Limb (tissue), 2 donors: ENCODE measurements around the gene TBATA.

Experiments used
- DNase-seq, 2 donors: peaks; one replicate each; pipeline ENCODE4 v3.0.0-alpha.2; 2016; ENCODE audit errors: extremely low spot score in 2 of 2

The TBATA gene, protein sequence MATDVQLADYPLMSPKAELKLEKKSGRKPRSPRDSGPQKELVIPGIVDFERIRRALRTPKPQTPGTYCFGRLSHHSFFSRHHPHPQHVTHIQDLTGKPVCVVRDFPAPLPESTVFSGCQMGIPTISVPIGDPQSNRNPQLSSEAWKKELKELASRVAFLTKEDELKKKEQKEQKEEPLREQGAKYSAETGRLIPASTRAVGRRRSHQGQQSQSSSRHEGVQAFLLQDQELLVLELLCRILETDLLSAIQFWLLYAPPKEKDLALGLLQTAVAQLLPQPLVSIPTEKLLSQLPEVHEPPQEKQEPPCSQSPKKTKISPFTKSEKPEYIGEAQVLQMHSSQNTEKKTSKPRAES

DNA sequence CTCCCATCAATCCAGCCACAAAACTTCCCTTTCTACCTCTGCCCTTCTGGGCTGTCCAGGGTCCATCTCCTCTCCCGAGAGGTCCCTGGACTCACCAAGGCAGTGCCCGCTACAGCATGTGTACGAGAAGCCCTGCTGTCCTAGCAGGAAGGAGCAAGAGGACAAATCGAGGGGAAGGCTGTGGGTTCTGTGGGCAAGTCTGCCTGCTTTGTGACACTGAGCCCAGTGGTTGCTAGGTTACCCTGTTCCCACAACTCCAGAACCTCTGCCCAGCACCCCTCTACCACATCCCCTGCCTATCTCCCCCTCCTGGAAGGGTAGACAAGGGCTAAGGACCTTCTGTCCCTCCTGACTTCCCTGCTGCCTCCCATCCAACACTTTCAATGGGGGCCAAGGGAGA lies at the start of gene TBATA:
TBATA (minus strand) TSS at position 188 of the 400 bp plus-strand sequence. CDS start 1,998 bp downstream, outside the sequence.
- no peak for DNase-seq

DNA sequence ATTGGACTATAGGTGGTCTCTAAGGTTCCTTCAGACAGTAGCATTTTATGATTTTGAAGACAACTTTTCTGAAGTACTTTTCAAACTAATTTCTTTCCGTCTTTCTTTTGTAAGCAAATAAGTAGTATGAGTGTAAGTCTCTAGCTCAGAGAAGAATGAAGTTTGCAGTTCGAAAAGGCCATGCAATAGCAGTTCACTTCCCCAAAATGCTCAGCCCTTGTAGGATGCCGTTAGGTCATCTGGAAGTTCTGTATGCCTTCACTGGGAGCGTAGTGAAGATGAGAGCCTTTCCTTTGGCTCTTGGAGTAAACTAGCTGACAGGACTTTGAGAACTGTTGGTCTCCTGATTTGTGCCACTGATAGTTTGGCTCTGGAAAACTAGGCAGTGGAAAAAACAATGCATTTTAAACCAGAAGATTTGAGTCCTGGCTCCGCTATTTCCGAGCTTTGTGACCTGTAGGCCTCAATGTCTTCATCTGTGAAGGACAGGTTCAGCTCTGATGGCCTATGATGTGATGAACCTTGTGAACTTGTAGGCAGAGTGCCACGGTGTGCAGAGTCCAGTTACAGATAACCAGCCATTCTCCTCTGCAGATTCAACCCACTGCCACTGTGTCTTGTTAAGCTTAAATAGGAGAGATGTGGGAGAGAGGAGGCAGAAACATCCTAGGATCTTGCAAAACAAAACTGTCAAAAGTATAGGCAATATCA lies 49.4 kb upstream of the TBATA start:
- no peak for DNase-seq

DNA sequence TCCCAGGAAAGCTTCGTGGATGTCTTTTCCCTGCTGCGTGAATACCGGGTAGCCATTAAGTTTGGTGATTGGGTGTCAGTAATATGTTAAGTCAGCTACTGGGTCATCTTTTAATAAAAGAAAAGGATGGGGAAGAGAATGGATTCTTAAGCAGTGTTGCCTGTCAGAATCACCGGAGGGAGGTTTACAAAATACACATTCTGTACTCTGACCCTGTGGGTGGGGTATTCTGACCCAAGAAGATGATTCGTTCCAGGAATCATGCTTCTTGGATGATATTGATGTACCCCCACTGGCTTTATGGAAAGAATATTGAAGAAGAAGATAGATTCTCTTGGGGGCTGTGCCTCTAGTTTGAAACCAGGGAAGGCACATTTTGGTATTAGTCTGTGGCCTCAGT lies 48.8 kb upstream of the TBATA start:
- DNase-seq: no peak

DNA sequence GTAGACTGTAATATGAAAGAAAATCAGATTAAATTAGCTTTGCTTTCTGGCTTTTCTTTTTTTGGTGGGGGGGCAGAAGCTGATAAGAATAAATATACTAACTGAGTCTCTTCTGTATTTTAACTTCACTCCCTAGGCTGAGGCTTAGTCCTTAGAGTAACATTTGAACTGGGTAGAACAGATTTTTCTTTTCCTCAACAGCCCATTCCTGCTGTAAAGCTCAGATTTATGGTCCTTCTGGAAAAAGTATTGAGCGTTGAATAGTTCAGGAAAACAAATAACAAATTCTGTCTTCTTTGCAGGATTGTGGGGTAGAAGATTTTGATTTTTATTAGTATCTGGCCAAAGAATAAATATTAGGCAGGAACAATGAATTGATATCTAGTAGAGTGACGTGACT lies 48.4 kb upstream of the TBATA start:
- DNase-seq: no peak

DNA sequence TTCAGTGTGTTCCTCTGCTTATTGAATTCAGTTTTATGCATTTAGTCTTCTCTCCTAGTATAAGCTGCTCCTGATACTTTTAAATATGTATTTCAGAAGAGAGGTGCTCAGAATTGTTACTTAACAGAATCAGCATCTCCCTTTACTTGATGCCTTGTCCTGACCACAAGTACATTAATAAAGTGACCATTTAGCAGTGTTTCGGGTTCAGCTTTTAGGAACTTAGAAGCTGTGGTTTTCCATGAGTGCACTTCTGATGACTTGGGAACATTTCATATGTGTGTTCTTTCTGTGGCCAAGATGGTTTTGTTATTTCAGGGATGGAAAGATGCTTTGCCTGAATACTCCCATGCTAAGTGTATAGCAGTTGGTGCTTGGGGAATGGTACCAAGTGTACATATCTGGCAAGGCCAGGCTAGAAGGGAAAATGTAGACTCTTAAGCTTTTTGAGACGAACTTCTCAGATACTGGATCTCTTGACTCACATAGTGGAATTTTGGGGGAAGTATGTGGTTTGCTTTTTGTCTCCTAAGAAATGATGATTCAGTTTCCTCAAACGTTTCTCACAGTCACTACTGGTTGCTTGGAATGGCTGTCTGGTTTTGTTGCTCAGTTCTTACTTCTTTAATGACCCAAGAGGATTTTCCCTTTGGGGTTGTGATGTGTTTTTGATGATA lies 47.8 kb upstream of the TBATA start:
- peak in 1 of 2 donors; percentile 7 for DNase-seq

DNA sequence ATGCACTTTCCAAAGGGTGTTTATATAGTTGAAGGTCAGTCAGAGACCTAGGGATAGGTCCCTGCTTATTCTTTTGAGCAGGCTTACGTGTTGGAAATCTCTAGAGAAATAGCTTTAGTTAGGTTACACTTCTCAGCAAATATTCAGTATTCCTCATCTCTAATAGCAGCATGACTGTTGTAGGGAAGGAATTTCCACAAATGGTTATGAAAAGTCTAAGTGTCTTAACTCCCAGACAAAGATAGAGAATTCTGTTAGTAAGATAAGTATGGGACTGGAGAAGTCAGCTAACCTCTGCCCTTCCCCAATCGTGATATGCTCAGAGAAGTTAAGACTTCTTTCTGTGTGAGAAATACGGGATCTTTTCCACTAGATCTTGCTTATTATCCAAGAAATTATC lies 47.0 kb upstream of the TBATA start:
- DNase-seq: no peak

DNA sequence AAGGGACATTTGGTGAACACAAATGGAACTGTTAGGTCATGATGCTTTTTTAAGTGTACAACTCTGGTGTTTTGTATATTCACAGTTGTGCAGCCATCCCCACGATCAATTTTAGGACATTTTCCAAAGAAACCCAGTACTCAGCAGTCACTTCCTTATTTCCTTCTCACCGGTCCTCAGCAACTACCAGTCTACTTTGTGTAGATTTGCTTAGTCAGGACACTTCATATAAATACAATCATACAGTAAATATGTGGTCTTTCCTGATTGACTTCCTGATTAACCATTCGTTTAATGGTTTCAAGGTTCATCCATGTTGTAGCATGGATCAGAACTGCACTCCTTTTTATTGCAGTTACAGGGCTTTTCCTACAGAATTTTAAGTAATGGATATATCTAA lies 45.0 kb upstream of the TBATA start:
- no peak for DNase-seq

DNA sequence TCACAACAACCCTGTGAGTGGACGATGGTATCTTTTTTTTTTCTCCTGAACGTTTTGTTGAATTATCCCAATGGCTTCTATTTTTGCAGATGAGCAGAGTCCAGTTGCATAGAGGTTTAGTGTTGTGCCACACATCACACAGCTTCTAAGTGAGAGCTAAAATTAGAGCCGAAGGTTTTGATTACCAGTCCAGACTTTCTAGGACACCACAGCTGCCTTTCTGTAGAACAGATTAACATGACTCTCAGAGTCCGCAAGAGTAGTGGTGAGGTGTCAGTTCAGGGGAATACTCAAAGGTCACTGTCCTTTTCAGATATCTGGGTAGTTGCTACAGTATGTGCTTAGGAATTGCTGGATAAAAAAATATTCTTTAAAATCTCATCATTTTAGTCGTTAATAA lies 44.4 kb upstream of the TBATA start:
- DNase-seq: no peak

DNA sequence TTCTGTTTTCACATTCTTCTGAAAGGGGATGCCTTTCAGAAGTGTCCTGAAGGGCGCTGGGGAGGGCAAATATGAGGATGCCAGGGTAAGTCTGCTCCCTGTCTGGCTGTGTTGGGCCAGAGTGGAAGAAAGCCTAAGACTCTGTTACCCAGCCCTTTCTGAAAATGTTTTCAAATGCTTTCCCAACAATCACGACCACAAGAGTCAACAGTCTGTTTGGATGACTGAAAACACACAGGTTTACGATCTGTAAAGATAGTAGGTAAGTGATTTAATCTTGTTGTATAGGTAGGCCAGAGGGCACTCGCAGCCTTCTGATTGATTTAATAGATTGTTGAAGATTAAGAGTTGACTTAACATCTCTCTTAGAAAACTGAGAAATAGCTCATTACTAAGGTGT lies 43.7 kb upstream of the TBATA start:
- DNase-seq: no peak

DNA sequence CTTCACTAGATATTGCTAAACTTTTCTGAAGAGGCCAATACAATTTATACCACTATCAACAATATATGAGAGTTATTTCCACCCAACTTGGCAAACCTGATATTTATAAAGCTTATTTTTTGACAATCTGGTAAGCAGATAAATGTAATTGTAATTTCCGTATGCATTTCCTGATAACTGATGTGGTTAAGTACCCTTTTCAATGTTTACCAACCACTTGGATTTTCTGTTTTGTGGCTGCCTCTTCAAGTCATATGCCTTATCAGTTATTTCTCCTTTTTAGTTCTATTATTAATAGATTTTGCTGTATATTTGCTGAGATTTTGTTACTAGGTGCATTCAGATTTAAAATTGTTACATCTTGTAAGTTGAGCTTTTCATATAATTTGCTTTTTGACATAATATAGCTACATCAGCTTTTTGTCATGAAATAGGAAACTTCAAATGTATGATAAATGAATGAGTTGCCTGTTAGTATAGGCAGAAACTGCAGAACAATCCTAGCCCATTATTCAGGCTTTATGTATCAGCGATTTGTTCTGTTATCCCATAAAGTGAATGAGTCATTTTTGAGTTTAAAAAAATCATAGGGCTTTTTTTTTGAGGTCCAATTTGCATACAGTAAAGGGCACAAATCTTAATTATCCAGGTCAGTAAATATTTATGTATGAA lies 42.0 kb upstream of the TBATA start:
- no peak for DNase-seq

DNA sequence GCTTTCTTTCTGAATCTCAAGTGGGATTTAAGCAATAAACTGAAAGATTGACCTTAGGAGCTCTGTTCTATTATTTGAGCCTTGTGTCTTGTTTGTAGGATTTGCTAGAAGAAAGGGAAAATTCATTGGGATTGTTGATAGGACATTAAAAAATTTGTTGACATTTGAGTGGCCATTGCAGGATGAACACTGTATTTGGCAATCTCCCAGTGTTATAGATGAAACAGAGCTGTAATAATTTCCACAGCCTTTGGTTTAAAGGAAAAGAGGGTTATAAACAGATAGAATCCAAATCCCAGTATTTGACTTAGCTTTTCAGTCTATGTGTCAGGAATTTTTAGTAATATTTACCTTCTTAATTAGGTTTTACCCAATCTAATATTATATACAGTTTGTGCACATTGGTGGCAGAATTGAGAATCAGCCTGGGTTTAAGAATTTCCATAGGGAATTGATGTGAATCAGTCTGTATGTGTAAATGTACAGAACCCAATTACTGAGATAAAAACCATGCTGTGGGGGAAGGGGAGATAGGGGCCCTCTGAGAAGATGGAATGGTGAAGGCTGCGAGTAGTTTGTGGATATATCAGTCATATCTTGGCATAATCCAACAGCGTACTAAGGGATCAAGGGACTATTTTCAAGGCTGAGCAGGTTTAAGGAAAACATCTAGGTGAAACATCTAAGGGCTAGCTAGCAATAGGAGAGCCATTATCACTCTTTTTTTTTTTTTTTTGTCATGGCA lies 37.1 kb upstream of the TBATA start:
- DNase-seq: no peak

DNA sequence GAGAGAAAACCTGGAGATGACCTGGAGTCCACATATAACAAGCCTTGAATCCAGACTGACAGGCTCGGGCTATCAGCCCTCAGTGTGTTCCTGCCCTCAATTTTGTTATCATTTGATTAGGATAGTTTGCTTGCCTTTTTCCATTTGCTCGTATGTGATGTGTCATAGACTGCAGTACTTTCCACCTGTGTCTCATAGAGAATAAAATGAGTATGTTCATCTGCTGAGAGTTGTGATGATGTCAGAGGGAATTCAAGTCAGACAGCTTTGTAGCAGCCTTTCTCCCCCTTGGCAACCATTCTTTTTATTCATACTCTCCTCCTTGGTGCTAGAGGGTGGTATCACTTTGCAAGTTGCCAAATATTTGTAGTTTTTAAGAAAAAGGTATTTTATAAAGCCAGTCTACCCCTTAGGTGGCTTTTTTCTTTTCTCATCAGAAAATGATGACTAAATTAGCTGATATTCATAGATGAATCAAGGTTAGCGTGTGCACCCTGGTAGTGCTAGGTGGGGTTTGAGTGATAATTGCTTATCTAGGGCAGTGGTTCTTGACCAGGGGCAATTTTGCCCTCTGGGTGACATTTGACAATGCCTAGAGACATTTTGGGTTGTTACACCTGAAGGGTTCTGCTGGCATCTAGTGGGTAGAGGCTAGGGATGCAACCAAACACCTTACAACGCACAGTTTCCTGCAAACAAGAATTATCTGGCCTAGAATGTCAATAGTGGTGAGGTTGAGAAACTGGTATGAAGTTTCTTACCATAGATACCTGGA lies 36.0 kb upstream of the TBATA start:
- no peak for DNase-seq

DNA sequence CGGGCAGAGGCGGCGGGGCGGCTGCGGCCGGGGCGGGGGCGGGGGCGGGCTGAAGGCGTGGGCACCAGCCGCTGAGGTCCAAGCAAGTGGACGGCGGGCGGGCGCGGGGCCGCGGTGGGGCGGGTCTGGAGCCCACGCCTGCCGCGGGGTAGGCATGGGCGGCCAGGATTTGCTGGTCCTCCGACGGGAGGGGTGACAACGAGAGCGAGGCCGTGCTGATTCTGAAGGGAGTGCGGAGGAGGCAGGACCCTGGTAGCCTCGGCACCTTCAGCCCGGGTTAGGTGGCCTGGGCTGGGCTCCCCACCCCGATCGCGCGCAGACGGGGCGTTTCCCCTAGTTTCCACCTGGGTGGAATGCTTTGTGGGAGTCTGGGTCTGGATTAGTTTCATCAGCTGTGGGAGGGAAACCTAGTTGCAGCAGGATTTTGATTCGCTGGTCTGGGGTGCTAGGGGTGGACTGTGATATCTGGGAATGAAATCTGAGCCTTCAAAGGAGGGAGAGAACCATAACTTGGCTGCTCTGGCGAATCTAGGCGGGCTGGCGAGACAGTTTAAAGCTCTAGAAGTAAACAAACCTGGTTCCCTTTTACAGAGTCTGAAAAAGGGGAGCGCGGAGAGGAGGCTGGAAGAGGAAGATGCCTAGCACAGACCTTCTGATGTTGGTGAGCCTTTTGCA lies 31.2 kb upstream of the TBATA start:
- DNase-seq: peak; percentile 83 to 85

DNA sequence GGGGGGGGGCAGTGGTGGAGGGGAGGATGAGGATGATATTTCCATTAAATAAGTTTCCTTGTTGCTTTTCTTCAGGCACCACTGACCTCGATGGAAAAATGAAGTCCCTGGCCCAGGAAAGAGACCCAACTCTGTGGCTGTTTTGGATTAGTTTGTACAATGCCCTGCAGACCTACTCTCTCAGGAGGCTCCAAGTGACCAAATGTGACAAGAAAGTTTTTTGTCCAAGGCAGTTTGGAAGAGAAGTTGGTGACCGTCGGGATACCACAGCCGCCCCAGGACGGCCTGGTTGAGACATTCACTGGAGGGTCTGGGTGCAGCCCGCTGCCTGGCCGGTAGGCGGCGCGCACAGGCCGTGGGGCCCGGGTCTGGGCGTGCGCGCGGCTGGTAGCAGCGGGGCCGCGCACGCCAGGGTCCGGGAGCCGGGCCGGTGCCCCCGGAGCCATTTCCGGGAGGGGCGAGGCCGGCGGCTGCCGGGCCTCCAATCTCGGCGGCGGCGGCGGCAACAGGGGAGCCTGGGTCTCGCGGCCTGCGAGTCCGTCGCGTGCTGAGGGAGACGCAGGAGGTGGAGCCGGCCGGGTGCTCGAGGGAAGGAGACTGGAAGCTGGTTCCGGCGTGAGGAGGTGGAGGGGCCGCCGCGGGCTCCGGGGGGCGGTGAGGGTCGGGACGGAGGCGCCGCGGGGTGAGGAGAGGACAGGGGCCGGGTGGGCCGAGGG lies 30.5 kb upstream of the TBATA start, which contains the start of gene SGPL1:
SGPL1 (plus strand) TSS at position 445 of the 716 bp plus-strand sequence. CDS start 906 bp downstream, outside the sequence.
- DNase-seq: peak; percentile 90 to 93

DNA sequence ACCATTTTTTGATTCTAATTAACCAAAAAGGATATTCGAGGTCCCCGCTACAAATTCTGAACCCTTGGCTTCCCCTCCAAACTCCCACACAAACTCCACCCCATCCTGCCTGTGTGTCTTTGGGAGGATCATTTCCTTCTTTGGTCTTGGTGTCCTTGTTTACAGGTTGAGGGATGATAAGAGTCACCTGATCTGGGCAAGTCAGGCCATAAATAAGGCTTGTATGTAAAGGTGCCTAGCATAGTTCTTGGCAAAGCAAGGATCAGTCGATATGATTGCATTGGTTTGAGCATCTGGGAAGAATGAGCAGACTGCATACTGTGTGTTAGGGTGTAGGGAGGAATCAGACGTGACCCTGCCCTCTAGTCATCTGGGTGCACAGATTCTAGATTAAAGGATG lies 28.9 kb upstream of the TBATA start:
- no peak for DNase-seq

DNA sequence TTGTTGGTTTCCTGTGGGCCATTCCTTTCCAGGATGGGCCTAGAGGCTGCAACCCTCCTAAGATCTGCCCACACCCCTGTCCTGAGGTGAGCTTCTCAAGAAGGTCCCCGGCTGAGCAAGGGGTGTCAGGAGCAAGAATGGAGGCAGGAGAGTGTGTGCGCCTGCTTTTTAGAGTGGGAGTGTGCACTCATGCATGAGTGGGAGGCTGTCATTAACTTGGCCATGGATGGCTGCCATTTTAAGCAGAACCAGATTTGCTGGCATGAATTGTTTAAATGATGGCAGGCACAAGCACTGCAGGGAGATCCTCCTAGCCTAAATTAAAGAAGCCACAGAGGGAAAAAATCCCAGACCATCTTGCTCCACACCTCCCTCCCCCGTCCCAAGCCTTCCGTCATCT lies 27.6 kb upstream of the TBATA start:
- DNase-seq: no peak

DNA sequence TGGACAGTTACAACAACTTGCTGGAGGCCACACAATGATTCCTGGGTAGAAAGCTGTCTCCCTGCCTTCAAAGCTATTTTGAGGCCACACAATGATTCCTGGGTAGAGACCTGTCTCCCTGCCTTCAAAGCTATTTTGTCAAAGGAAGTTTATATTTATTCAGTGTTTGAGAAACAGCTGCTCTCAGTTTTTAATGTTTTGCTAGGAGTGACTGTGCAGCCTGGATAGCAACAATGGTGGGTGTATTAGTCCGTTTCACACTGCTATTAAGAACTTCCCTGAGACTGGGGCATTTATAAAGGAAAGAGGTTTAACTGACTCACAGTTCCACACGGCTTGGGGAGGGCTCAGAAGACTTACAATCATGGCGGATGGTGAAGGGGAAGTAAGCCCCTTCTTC lies 26.7 kb upstream of the TBATA start:
- DNase-seq: no peak

DNA sequence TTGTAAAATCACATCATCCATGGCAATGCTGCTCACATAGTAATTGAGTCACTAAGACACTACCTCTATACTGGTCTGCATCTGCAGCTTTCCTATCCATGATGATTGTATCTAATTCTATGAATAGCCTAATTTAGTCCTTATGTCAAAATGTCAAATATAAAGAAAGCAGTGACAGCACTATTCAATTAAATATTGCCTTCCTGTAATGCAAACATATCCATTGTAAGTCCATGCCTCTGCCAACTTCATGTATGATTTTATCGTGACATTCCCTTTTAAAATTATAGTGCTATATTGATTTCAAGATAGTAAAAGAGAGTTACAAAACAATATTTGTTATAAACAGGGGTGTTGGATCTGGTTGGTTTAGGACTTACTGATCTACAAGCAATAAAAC lies 25.8 kb upstream of the TBATA start:
- no peak for DNase-seq

DNA sequence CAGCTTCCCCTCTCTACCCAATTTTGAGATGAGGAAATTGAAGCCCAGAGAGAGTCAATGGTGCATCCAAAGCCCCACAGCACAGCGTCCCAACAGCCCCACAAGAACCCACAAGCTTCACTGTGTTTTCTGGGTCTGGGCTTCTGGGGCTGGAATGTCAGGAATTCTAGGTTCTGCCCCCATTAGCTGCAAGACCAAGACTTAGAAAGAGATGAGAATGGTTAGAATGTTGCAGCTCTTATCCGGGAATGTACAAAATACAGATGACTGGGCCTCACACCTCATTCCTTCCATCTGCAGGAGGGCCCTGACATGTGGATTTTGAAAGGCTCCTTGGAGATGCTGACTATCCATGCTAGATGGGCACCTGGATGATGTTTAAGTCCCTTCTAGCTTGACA lies 24.5 kb upstream of the TBATA start:
- DNase-seq: no peak
